Effector CD8-positive, alpha-beta T cell (primary cell): ENCODE results near the gene THSD4.
"Not testable (repeated sequence)": the region's sequence is repeated elsewhere in the genome, so short reads cannot be mapped to it uniquely, and the experiment has no call there.

Source experiments
- DNase-seq: peaks from one replicate; lab custom pipeline; 2025; lab: John Stamatoyannopoulos, UW

The THSD4 gene

DNA sequence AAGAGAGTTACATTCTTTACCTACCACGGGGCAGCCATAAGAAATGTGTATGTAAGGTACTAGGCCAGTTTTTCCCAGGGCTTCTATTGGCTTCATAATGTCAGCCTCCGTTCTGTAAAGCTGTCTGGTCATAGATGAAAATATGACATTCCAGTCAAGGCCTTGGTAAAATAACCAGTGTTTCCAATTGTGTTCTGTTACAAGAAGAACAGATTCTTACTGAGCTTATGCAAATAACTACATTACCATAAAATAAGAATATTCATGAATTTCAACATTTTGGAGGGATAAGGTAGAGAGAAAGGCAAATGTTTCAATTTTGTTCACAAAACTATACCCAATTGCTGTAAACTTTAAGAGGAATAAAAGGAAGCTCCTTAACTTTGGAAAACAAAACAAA lies 315.5 kb downstream of the THSD4 start:
- DNase-seq, result no peak

DNA sequence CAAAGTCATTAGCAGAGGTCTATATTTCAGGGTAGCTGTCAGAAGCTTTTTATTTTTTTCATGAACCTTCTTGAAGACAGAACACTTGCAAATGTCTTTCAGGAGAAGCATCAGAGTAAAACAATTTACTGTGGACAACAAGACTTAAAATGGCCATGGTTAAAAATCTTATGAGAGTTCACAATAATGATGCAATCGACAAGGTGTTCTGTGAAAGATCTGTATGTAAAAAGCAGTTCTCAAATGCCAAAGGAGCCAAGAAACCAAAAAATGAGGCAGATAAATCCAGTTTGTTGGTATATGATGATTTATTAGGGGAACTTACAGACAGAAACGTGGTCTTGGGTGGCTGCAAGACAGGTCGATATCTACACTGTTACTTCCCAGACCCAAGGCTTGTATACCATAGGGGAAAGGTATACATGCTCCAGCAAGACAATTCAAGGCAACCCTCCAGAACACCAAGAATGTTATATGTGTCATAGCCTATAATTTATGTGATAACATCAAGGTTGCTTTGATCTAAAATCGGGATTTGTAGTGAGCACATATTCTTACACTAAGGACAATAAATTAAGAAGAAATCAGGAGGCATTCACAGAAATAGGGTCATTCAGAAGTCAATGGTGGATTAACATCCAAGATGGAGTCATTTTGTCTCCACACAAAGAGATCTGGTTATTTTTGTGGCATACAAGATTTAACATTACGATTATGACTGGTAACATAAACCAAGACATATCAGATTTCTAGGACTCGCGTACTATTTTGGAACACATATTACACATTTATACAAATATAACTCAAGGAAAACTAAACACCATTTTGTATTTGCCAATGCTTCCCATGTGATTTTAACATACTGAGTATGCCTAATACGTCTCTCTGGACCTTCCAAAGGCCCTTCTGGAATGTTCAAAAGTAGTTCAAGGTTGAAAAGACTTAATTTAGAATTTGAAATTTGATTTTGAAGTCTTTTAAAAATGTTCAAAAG lies 316.4 kb downstream of the THSD4 start:
- DNase-seq, result no peak

DNA sequence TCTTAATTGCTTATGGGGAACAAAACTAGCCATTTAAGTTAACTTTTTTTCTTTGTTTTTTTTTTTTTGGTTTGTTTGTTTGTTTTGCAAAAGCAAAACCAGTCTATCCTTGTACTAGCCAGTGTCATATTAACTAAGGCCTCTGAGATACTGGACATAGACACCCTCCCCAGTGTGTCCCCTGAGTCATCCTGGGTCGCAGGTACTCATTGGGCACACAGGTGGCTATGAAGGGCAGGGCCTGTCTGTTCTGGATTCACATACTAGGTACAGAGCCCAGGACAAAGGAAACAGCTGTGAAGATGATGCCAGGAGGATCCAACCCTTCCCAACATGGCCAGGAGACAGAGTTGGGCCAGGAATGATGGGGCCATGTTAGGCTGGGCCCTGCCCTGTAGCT lies 318.1 kb downstream of the THSD4 start:
- no peak for DNase-seq

DNA sequence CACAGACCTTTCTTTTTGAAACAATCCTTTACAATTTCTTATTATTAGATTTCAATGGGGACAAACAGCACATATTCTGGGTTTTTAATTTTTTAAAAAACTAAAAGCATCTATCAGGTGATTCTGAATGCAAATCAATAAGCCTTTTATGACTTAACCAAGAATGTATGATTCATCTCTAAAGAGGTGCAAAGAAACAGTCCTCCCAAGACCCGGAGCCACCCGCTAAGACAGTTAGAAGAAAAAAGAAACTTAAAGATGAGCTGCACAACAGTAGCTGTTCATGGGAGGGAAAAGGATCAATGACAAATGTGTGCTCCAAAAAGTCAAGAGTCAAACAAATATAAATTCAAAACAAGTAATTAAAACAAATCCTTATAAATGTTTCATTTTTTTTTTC lies 319.5 kb downstream of the THSD4 start:
- DNase-seq, result no peak

DNA sequence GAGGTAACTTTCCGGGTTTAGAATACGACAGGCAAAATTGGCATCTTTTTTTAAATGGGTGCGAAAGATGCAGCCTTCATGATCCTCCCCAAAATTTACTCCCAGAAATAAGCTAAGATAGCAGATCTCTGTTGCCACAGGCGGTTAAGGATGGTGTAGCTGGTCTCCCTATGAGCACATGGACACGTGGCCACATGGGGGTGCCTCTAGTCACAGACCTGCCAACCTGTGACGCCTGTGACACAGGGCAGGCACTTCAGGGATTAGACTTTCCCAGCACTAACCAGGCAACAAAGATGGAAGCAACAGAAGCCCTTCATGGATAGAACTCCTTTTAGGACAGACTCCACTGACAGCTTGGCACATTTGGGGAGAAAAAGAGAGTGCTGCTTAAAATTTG lies 320.3 kb downstream of the THSD4 start:
- no peak for DNase-seq

DNA sequence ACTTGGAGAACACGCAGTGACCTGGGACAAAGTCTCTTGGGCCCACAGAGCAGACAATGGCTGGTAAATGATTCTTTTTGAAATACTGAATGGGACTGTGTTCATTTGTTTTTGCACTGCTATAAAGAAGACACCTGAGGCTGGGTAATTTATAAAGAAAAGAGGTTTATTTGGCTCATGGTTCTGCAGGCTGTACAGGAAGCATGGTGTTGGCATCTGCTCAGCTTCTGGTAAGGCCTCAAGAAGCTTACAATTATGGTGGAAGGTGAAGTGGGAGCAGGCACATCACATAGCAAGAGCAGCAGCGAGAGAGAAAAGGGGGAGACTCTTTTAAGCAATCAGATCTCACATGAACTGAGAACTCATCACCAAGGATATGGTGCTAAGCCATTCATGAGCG lies 321.6 kb downstream of the THSD4 start:
- no peak for DNase-seq

DNA sequence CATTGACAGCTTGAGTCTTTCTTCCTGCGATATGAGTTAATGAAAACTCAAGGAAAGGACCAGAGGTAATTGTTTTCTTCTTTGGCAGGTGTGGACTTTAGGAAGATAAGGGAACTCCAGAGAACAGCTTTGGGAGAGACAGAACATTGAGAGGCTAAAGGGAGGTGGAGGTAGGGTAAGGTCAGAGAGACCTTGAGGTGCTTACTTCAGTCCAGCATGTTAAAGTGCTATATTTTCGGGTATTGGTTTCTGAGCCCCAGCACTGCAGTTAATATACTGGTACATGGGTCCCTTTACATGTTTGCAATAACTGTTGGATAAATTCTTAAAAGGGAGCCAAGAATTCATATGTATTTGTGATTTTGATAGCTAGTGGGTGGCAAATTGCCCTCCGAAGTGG lies 322.1 kb downstream of the THSD4 start:
- no peak for DNase-seq

DNA sequence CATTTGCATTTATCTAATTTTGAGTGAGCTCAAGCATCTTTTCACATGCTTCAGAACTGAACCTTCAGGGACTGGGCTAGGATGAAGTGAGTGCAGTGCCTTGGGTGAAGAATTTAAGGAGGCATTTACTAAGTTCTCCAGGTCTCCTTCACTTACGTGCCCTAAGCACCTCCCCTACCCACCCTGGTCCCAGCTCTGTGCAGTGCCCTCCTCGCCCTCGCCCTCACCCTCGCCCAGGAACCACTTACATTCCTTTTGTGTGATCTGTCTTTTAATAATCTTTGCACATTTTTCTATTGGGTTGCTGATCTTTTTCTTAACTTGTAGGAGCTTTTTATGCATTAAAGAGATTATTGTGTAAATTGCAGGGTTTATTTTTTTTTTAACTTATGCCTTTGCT lies 322.6 kb downstream of the THSD4 start:
- DNase-seq, result no peak

DNA sequence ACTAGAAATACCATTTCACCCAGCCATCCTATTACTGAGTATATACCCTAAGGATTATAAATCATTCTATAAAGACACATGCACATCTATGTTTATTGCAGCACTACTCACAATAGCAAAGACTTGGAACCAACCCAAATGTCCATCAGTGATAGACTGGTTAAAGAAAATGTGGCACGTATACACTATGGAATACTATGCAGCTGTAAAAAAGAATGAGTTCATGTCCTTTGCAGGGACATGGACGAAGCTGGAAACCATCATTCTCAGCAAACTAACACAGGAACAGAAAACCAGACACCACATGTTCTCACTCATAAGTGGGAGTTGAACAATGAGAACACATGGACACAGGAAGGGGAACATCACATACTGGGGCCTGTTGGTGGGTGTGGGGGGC lies 324.2 kb downstream of the THSD4 start:
- not testable (repeated sequence) for DNase-seq

DNA sequence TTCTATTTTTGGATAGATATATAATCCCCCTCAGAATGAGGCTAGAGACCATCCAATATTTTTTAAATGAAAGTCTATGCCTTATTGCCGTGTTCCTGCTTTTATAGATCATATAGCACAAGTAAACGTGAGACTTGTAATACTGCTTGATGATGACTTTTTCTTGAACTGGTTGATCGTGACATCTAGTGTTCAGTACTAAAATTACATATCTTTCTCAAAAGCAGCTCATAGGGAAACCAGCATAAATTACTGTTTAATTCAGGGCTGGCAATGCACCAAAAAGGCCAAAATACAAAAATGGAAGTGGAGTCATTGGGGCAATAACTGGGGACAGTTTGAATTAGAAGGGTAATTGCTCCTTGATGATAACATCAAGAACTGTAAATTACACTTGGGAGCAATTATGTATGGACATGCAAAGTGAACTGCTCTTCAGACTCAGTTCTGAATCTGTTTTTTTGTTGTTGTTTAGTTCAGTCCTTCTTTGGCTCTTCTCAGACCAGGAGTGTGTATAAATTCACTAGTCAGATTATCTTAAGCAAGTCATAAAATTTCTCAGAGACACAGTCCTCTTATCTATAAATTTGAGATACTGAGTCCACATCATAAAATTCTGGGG lies 325.3 kb downstream of the THSD4 start:
- no peak for DNase-seq

DNA sequence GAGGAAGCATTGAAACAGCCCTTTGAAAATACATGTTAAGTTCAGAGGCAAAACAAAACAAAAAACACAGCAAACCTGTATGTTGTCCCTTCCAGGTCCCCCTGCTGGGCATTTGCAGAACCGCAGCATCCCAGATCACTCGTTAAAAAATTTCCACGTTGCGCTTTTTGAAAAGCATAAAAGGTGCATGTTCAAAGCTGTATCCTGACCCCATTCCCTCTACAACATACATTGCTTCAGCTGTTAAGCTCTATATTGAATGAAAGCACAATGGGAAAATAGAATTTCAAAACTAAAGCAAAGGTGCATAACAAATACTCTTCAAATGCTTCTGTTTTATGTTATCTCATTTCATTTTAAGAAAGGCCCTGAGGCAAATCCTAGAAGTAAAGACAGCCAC lies 328.3 kb downstream of the THSD4 start:
- DNase-seq, result no peak

DNA sequence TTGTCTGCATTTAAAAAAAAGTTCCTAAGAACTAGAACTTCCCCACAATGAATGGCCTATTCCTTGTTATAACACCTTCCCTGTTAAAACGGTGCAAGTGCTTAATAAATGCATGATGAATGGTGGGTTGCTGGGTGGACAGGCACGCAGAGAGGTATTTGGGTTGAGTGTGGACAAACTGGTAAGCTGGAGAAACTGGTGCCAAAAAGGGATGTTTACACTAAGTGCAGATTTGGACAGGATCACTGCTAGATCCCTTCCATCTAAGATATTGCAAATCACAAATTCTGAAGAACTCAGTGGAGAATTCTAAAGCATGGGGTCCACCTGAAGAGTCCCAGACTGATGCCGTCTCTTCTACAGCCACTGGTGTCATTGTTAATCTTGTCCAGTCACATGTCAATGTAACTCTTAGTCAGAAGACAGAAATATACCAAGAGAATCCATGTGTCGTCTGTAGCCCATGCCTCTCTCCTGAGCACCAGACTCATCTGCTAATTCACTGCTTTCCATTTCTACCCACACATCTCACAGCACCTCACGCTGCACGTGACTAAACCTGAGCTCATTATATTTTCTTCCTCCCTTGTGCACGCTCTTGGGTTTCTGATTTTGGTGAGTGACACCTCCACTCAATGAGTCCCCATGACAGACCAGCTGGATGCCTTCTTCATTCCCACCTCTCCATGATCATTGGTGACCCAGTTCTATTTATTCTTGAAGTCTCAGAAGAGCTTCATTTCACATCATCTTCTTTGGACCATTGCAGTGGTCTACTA lies 328.9 kb downstream of the THSD4 start:
- no peak for DNase-seq

DNA sequence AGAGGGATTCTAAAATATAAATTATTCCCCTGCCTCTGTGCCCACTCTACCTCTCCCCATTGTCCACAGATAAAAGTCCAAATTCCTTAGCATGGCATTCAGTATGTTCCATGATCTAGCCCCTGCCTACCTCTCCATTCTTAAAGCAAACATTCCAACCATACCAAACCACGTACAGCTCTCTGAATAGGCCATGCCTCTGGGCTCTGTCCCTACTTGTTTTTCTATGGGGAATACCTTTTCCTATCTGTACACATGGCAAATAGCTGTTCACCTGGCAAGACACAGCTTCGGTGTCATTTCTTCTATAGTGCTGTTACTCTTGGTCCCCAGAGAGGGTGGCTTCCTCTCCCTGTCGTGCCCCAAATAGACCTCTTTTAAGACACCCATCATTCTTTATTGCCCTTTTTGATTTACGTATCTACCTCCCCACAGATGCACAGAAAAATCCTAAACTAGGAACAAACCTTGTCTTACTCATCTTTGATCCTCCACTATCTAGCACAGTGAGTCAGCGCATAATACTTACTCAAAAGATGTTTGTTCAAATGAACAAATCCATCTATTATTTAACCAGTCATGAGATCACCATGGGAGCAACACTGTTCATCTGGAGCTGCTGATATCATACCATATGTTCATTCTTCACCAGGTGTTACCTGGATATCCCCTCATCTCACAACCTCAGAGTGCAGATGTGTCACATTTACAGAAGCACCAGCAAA lies 329.8 kb downstream of the THSD4 start:
- no peak for DNase-seq

DNA sequence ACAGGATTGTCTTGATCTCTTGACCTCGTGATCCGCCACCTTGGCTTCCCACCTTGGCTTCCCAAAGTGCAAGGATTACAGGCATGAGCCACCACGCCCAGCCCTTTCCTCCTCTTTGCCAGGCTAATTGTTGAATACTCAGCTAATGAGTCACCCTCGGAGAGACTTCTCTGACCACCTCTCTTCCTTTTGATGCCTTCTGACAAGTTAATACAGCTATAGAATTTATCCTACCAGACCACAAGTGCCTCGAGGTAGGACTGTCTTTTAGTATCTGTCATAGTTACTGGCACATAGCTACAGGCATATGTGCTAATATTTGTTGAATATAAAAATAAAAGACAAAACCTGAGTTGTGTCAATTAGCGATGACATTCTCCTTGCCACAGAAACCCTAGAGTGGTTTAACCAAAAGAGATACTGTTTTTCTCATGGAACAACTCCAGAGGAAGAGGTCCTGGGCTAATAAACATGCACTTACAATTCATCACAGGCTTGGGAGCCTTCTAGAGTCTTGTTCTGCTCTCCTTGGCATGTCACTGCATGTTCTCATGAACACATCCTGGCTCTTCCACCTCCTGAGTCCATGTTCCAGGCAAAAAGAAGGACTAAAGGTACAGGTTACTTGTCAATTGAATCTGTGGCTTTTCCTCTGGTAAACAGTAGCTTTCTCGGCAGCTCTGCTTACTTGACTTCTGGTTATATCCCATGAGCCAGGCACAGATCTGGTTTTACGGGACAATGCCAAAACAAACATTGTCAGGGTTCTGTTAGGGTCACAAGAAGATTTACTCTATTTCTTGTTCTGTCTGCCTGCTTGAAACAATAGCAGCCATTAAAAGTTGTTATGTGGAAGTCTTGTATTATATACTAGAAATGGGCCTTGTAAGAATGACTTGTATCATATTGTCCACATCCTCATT lies 332.3 kb downstream of the THSD4 start:
- DNase-seq, result no peak

DNA sequence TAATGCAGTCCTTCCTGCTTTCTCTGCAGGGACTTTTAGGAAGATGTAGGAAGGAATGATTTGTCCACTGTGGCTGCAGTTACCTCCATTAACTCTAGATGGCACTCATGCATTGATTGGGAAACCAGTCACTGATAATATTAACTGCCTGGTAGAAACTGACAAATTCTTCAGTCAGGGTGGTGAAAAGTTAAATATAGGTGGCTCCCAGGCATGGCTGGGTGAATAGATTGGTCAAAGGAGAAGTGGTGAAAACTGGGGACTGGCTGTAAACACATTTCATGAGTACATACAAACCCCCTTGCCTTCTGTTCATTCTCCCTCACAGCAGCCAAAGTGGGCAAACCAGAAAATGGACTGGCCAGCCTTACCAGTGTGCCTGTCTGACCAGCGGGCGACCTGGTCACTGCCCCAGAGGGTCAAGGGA lies 333.4 kb downstream of the THSD4 start:
- no peak for DNase-seq

DNA sequence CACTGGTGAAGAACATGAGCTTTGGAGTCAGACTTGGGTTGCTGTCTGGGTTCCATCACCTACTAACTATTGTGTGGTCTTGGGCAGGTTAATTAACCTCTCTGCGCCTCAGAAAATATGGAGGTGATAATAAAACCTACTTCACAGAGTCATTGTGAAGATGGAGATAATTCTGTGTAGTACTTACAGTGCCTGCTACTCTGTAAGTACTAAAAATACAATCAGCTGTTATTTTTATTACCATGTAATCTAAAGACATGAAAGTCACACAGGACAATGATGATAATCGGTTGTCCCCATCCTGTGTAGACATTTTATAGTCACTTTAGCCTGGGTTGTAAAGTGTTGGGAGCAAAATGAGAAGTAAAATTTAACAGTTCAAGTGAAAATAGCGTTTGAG lies 334.1 kb downstream of the THSD4 start:
- DNase-seq, result no peak

DNA sequence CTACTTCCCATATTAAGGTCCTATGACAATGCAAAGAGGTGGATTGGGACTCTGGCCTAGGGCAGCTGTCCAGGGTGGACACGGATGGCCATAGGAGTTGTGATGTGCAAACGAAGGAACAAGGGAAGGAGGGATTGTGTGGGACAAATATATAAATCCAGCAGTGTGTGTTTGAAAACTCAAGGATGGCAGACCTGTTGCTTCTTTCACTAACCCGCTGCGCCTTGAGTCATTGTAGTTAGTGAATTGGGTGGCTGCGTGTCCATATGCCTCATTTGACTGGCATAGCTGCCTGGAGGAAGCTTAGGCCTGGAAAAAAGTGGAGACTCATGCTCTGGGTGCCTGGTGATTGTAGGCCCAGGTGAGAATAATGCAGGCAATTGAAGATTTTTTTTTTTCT lies 334.7 kb downstream of the THSD4 start:
- no peak for DNase-seq

DNA sequence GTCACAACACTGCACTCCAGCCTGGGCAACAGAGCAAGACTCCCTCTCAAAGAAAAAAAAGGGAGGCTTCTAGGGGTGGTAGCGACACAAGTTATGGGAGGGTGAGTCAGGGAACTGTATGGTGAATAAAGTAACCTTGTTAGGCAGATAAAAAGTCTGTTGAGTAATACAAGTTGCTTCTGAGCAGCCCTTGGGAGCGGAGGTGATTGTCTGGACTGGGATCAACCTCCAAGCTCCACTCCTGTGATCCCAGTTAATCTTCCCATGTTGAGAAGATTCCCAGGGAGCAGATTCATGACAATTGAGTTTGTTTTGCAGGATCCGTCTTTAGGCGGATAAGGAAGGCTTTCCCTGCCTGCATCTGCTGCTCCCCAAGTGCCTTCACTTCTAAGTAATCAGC lies 335.9 kb downstream of the THSD4 start:
- no peak for DNase-seq

DNA sequence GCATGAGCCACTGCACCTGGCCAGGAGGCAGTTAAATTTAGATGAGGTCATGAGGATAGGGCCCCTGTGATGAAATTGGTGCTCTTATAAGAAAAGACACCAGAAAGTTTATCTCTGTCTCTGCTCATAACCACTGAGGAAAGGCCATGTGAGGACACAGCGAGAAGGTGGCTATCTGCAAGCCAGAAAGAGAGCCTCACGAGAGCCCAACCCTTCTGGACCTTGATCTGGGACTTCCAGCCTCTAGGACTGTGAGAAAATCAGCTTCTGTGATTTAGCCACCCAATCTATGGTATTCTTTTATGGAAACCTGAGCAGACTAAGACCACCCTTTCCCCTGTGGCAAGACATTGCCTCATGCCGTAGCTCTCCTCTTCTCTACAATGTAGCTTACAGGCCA lies 337.6 kb downstream of the THSD4 start:
- no peak for DNase-seq

DNA sequence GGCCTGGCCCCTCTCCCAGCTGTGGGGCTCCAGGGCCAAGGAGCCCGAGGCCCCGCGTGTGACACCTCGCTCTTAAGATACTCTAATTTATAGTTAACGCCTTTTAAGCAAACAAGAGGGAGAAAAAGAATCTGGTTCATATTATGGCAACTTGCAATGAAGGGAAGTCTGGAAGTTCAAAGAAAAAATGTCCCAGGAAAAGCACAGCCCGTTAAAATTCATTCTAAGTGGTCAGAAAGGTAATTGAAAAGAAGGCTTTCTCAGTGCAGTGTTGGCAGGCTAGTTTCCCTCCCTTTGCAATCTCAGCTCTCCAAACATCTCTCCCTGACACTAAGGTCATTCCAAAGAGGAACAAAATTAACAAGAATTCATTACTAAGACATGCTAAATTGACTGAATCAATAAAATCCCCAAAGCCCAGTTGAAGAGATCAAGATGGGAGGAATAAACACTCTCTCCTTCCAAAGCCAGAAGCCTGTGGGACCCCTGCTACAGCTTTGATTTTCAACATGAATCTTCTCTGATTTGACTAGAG lies 339.3 kb downstream of the THSD4 start:
- DNase-seq, result no peak

DNA sequence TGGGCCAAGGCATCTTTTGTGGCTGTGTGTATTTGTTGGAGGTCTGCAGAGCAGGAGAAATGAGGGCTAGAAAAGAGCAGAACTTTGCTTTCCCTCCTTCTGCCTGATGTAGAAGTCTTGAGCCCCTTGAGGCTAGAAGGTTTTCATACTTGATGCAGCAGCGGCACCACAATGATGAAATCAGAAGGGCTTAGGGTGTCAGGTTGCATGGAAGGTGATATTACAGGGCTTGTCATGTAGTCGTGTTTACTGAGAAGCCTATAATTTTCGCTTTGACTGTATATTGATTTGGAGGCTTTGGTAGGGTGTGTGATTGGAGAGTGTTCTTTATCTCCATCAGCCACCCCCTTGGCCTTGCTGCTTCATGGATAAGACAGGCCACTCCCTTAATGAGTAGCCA lies 339.8 kb downstream of the THSD4 start:
- DNase-seq, result no peak
